CD4-positive, alpha-beta T cell (primary cell): ENCODE measurements around the gene ERMARD. TPM values are rescaled to one million over a fixed set of nuclear protein-coding genes. Genes with fewer than 3 reads are reported as not detected.

Experiments used
- ATAC-seq: fragments of 200-7000 bp; cut with Tn5 transposase; one replicate; pipeline ENCODE4 v1.10.0; 2022; ENCODE audit warnings: mild to moderate bottlenecking; ENCODE audit not compliant: poor library complexity
- CTCF ChIA-PET: fragments of 350-600 bp; sonication (Branson Sonifier 250); formaldehyde crosslinking; loops from one replicate; lab custom pipeline; 2021; ENCODE audit warnings: antibody characterized with exemption, inconsistent platforms; lab: Charles Lee
- POLR2A ChIA-PET: fragments of 350-600 bp; sonication (Branson Sonifier 250); formaldehyde crosslinking; loops from one replicate; lab custom pipeline; 2021; ENCODE audit warnings: antibody characterized with exemption, inconsistent platforms; lab: Charles Lee
- DNase-seq, 14 experiments: peaks; one replicate each; pipeline ENCODE4 v3.0.0-alpha.2; 2013 to 2020; ENCODE audit warnings: mixed read lengths in 2 of 14
- H3K27ac ChIP-seq, 2 donors: one replicate each; pipeline versions ENCODE4 v1.5.1 to v1.7.0; 2013; ENCODE audit warnings: low read length in 2 of 2, low read depth in 1 of 2, mild to moderate bottlenecking in 1 of 2
- H3K27me3 ChIP-seq, 2 experiments: 1 replicate in 1 of 2; 2 replicates in 1 of 2; pipeline versions ENCODE4 v1.6.1 to v1.7.0; 2013; ENCODE audit warnings: low read length in 2 of 2, control low read depth in 1 of 2, mild to moderate bottlenecking in 1 of 2, moderate library complexity in 1 of 2; ENCODE audit not compliant: insufficient read depth in 2 of 2, control insufficient read depth in 1 of 2
- H3K36me3 ChIP-seq: one replicate; pipeline ENCODE4 v1.6.1; 2013; ENCODE audit warnings: low read length, control low read depth; ENCODE audit not compliant: insufficient read depth
- H3K4me1 ChIP-seq: one replicate; pipeline ENCODE4 v1.6.1; 2013; ENCODE audit warnings: low read length, control low read depth; ENCODE audit not compliant: insufficient read depth
- H3K4me3 ChIP-seq: one replicate; pipeline ENCODE4 v1.5.1; 2013; ENCODE audit warnings: mild to moderate bottlenecking, low read length, moderate library complexity
- H3K9me3 ChIP-seq, 2 experiments: 1 replicate in 1 of 2; 2 replicates in 1 of 2; pipeline versions ENCODE4 v1.6.1 to v1.7.0; 2013; ENCODE audit warnings: low read length in 2 of 2, mild to moderate bottlenecking in 2 of 2, control low read depth in 1 of 2, moderate library complexity in 1 of 2; ENCODE audit not compliant: control insufficient read depth in 1 of 2, insufficient read depth in 1 of 2
- H3K27ac Mint-ChIP-seq: one replicate; pipeline ENCODE4 v1.8.0; 2020; ENCODE audit warnings: mixed read lengths
- H3K27me3 Mint-ChIP-seq: one replicate; pipeline ENCODE4 v1.8.0; 2021; ENCODE audit warnings: mixed read lengths
- H3K36me3 Mint-ChIP-seq: one replicate; pipeline ENCODE4 v1.8.0; 2021; ENCODE audit warnings: low read depth, mixed read lengths
- H3K4me1 Mint-ChIP-seq: one replicate; pipeline ENCODE4 v1.8.0; 2021; ENCODE audit warnings: low read depth, mixed read lengths
- H3K4me3 Mint-ChIP-seq: one replicate; pipeline ENCODE4 v1.8.0; 2020; ENCODE audit warnings: mild to moderate bottlenecking, mixed read lengths
- H3K9me3 Mint-ChIP-seq: one replicate; pipeline ENCODE4 v1.8.0; 2020; ENCODE audit warnings: mixed read lengths
- CTCF ChIP-seq: fragments of 200-600 bp; IDR thresholded peaks from one replicate; pipeline ENCODE4 v1.8.0; 2022; ENCODE audit warnings: antibody characterized with exemption, mild to moderate bottlenecking
- intact Hi-C, 2 experiments: fragments of 100-400 bp; cut with DNase I in 1 of 2; cut with micrococcal nuclease in 1 of 2; formaldehyde crosslinking; loops; one replicate each; pipeline versions ENCODE4 v1.15.1 to v1.9.0; 2023 to 2025; cut with DNase I, micrococcal nuclease
- total RNA-seq, 174 experiments: library from RNA in 2 of 174; stranded (reverse) in 2 of 174; gene quantifications; one replicate each; pipeline ENCODE4 v1.2.3 and lab custom pipeline; 2021 to 2026

ERMARD gene
- total RNA-seq, 2 experiments from 2014 or later, result 24.2 to 26.2 TPM

GRCh38 chr6:169782966-169783365 lies 31.5 kb downstream of the ERMARD start:
- Histone ChIP-seq H3K9me3 (peaks cover 0 to 5% of the 10 kb centered on the region in 2 experiments), H3K27me3 (no peaks in the 10 kb centered on the region), H3K36me3 (peaks cover 14% of the 10 kb centered on the region), H3K4me3 (no peak overlapping the region), H3K4me1 (no peaks in the 10 kb centered on the region), H3K27ac (no peak overlapping the region)
- no peaks in the 10 kb centered on the region for H3K4me1 Mint-ChIP-seq
- no peak overlapping the region for H3K4me3 Mint-ChIP-seq
- POLR2A ChIA-PET, result no interaction called here
- intact Hi-C loops, result no loop called here
- no peak for ATAC-seq
- no peak for TF ChIP-seq CTCF
- CTCF ChIA-PET, result no interaction called here
- H3K27me3 Mint-ChIP-seq, result no peaks in the 10 kb centered on the region
- peaks cover 46% of the 10 kb centered on the region for H3K36me3 Mint-ChIP-seq
- DNase-seq, result no peak
- no peak overlapping the region for H3K27ac Mint-ChIP-seq
- H3K9me3 Mint-ChIP-seq, result no peaks in the 10 kb centered on the region

- Mint-ChIP-seq H3K27me3 (no peaks in the 10 kb centered on the region), H3K27ac (no peak overlapping the region), H3K9me3 (no peaks in the 10 kb centered on the region), H3K4me3 (no peak overlapping the region), H3K36me3 (peaks cover 41% of the 10 kb centered on the region), H3K4me1 (no peaks in the 10 kb centered on the region)
- Histone ChIP-seq H3K4me3 (no peak overlapping the region), H3K9me3 (peaks cover 0 to 5% of the 10 kb centered on the region in 2 experiments), H3K27me3 (no peaks in the 10 kb centered on the region), H3K4me1 (no peaks in the 10 kb centered on the region), H3K27ac (no peak overlapping the region), H3K36me3 (peaks cover 14% of the 10 kb centered on the region)
- POLR2A ChIA-PET, result no interaction called here
- intact Hi-C loops, result no loop called here
- CTCF ChIA-PET, result no interaction called here
- ATAC-seq (no peak), DNase-seq (no peak)
- TF ChIP-seq CTCF, result no peak
These were observed 32.0 kb downstream of the ERMARD start for GRCh38 chr6:169783401-169783800.

GRCh38 chr6:169783971-169784820 lies 32.8 kb downstream of the ERMARD start:
- Mint-ChIP-seq H3K36me3 (peaks cover 34% of the 10 kb centered on the region), H3K9me3 (no peaks in the 10 kb centered on the region), H3K4me1 (no peaks in the 10 kb centered on the region), H3K27me3 (no peaks in the 10 kb centered on the region), H3K4me3 (no peak overlapping the region), H3K27ac (no peak overlapping the region)
- DNase-seq, result no peak
- ChIA-PET CTCF (no interaction called here), POLR2A (no interaction called here)
- H3K36me3 ChIP-seq, result peaks cover 10% of the 10 kb centered on the region
- no peaks in the 10 kb centered on the region for H3K4me1 ChIP-seq
- no peak for ATAC-seq
- intact Hi-C loops, result no loop called here
- peaks cover 0 to 5% of the 10 kb centered on the region in 2 experiments for H3K9me3 ChIP-seq
- no peak overlapping the region for H3K27ac ChIP-seq
- no peak for TF ChIP-seq CTCF
- no peaks in the 10 kb centered on the region for H3K27me3 ChIP-seq
- no peak overlapping the region for H3K4me3 ChIP-seq
